GM12878 (cell line): ENCODE measurements around the gene SHMT1. TPM values are rescaled to one million over a fixed set of nuclear protein-coding genes. Genes with fewer than 3 reads are reported as not detected.

Experiments used
- ATF3 ChIP-seq: IDR thresholded peaks from 2 replicates; pipeline ENCODE4 v1.6.1; 2011; ENCODE audit warnings: low read depth, mild to moderate bottlenecking, low read length, moderate library complexity, borderline replicate concordance; ENCODE audit errors: extremely low read depth
- E4F1 ChIP-seq: fragments of 450-650 bp; IDR thresholded peaks from 2 replicates; pipeline ENCODE4 v1.6.1; 2018; ENCODE audit warnings: borderline replicate concordance, mild to moderate bottlenecking; ENCODE audit not compliant: partially characterized antibody
- MYC ChIP-seq: IDR thresholded peaks from 2 replicates; pipeline ENCODE4 v1.6.1; 2011; ENCODE audit warnings: mild to moderate bottlenecking, low read length, moderate library complexity, inconsistent platforms; ENCODE audit not compliant: insufficient read depth, insufficient replicate concordance, insufficient read length, severe bottlenecking
- NFYB ChIP-seq: IDR thresholded peaks from 2 replicates; pipeline ENCODE4 v1.6.1; 2011; ENCODE audit warnings: low read depth, mild to moderate bottlenecking, low read length, improper control_type of control experiment, moderate library complexity; ENCODE audit not compliant: insufficient read depth
- PBX3 ChIP-seq: IDR thresholded peaks from 2 replicates; pipeline ENCODE4 v1.6.1; 2011; ENCODE audit warnings: mild to moderate bottlenecking, low read depth, low read length, moderate library complexity; ENCODE audit not compliant: insufficient replicate concordance
- PKNOX1 ChIP-seq: fragments of 450-650 bp; IDR thresholded peaks from 2 replicates; pipeline ENCODE4 v1.6.1; 2016; ENCODE audit warnings: mild to moderate bottlenecking
- PML ChIP-seq: IDR thresholded peaks from 2 replicates; pipeline ENCODE4 v1.6.1; 2012; ENCODE audit warnings: low read length, inconsistent platforms
- POLR2A ChIP-seq: IDR thresholded peaks from 2 replicates; pipeline ENCODE4 v1.6.1; 2011; ENCODE audit warnings: low read depth, mild to moderate bottlenecking, low read length
- POU2F2 ChIP-seq: IDR thresholded peaks from 3 replicates; pipeline ENCODE4 v1.6.1; 2011; ENCODE audit warnings: low read depth, mild to moderate bottlenecking, low read length, borderline replicate concordance
- RBBP5 ChIP-seq: fragments of 200-600 bp; sonication (generic); conservative IDR thresholded peaks from 2 replicates; pipeline ENCODE4 v1.6.1; 2016
- REST ChIP-seq: IDR thresholded peaks from 2 replicates; pipeline ENCODE4 v1.6.1; 2012; ENCODE audit warnings: mild to moderate bottlenecking, low read depth, low read length
- SMARCA5 ChIP-seq: fragments of 450-650 bp; IDR thresholded peaks from 2 replicates; pipeline ENCODE4 v1.6.1; 2017; ENCODE audit warnings: mild to moderate bottlenecking
- STAT1 ChIP-seq: fragments of 450-650 bp; conservative IDR thresholded peaks from 2 replicates; pipeline ENCODE4 v1.6.1; 2014; ENCODE audit warnings: antibody characterized with exemption, mild to moderate bottlenecking
- TCF12 ChIP-seq: IDR thresholded peaks from 2 replicates; pipeline ENCODE4 v1.6.1; 2011; ENCODE audit warnings: low read depth, mild to moderate bottlenecking, low read length
- USF1 ChIP-seq: IDR thresholded peaks from 2 replicates; pipeline ENCODE4 v1.6.1; 2011; ENCODE audit warnings: borderline replicate concordance, low read depth, mild to moderate bottlenecking, moderate library complexity, mixed read lengths, low read length; ENCODE audit not compliant: insufficient read depth; ENCODE audit errors: extremely low read length
- WRNIP1 ChIP-seq: IDR thresholded peaks from 2 replicates; pipeline ENCODE4 v1.6.1; 2011; ENCODE audit warnings: low read depth, low read length, improper control_type of control experiment, borderline replicate concordance
- YY1 ChIP-seq: IDR thresholded peaks from 2 replicates; pipeline ENCODE4 v1.6.1; 2011; ENCODE audit warnings: low read depth, mild to moderate bottlenecking, low read length
- ZBTB33 ChIP-seq: fragments of 450-650 bp; IDR thresholded peaks from 2 replicates; pipeline ENCODE4 v1.6.1; 2017; ENCODE audit warnings: mild to moderate bottlenecking
- ZNF24 ChIP-seq: fragments of 450-650 bp; IDR thresholded peaks from 2 replicates; pipeline ENCODE4 v1.6.1; 2017; ENCODE audit warnings: antibody characterized with exemption, mild to moderate bottlenecking
- ZNF622 ChIP-seq: fragments of 450-650 bp; IDR thresholded peaks from 2 replicates; pipeline ENCODE4 v1.6.1; 2017; ENCODE audit warnings: mild to moderate bottlenecking, inconsistent platforms
- polyA plus RNA-seq, 11 experiments: library from polyadenylated mRNA; depleted of rRNA in 4 of 11; unstranded in 6 of 11; stranded (reverse) in 5 of 11; fragments of >200 nt; fragmentation: Nextera tagmentation in 4 of 11; fragmentation: Illumina TruSeq in 1 of 11; extraction: Ambion mirVana in 4 of 11; extraction: Trizol in 1 of 11; gene quantifications; 1 replicate in 1 of 11; 2 replicates in 10 of 11; pipeline versions ENCODE4 v1.2.1 to v1.2.3, GENCODE V29; 2011 to 2016; ENCODE audit warnings: inconsistent platforms in 2 of 11, missing spikeins in 2 of 11, low read depth in 1 of 11
- total RNA-seq, 4 experiments: library from RNA; depleted of rRNA in 3 of 4; stranded (reverse); fragments of >200 nt in 3 of 4; fragmentation: Illumina TruSeq in 1 of 4; extraction: Trizol in 1 of 4; gene quantifications; 2 replicates each; pipeline versions ENCODE4 v1.2.1 to v1.2.3, GENCODE V29; 2013 to 2021

Gene SHMT1
- total and polyA plus RNA-seq, 10 of the 15 experiments (the other 5 are each of a cell fraction or from before 2014, with no cell fraction given) = 5.2 to 60.1 (median 34.6) TPM

- TF ChIP-seq ZBTB33 (no peak), ZNF622 (no peak), PKNOX1 (peak; percentile 87), STAT1 (no peak), RBBP5 (no peak), E4F1 (no peak), POLR2A (no peak), USF1 (no peak), ATF3 (no peak), POU2F2 (no peak), PML (no peak), WRNIP1 (no peak), TCF12 (no peak), PBX3 (peak; percentile 41), YY1 (no peak), SMARCA5 (no peak), MYC (no peak), REST (no peak), NFYB (no peak), ZNF24 (no peak)
These were observed 8.1 kb upstream of the SHMT1 start (continued) for GRCh38 chr17:18371455-18371854.
